Panc1 (cell line): ENCODE measurements around the gene FCHSD2. TPM values are rescaled to one million over a fixed set of nuclear protein-coding genes. Genes with fewer than 3 reads are reported as not detected.

Experiments used
- ATAC-seq: fragments of 200-7000 bp; cut with Tn5 transposase; 2 replicates; pipeline ENCODE4 v1.9.1; 2020; ENCODE audit warnings: mild to moderate bottlenecking, moderate library complexity
- BruUV-seq: library from RNA; stranded (reverse); fragments of 400-500 nt; replicated peaks from 2 replicates; lab custom pipeline; 2021; lab: Mats Ljungman, UMichigan
- CTCF ChIA-PET: fragments of 300-600 bp; sonication (Branson Sonifier 250); formaldehyde crosslinking; loops from one replicate; lab custom pipeline; 2022; ENCODE audit warnings: antibody characterized with exemption; lab: Charles Lee
- POLR2A ChIA-PET: fragments of 300-600 bp; sonication (Branson Sonifier 250); formaldehyde crosslinking; loops from one replicate; lab custom pipeline; 2022; ENCODE audit warnings: antibody characterized with exemption; lab: Charles Lee
- DNase-seq: peaks from one replicate; pipeline ENCODE4 v3.0.0-alpha.2; 2010; ENCODE audit warnings: low read depth, low spot score
- H3K27ac ChIP-seq: 2 replicates; pipeline ENCODE4 v1.5.1; 2011; ENCODE audit warnings: mild to moderate bottlenecking, low read length, inconsistent platforms
- H3K27me3 ChIP-seq: fragments of 200-500 bp; sonication (Bioruptor generic); 2 replicates; pipeline ENCODE4 v1.6.0; 2014; ENCODE audit warnings: low read length, inconsistent platforms; ENCODE audit not compliant: control insufficient read depth, insufficient read depth
- H3K36me3 ChIP-seq: fragments of 200-500 bp; sonication (Bioruptor generic); 2 replicates; pipeline ENCODE4 v1.5.1; 2014; ENCODE audit warnings: inconsistent platforms, mild to moderate bottlenecking, low read length, moderate library complexity; ENCODE audit not compliant: control insufficient read depth, insufficient read depth
- H3K4me1 ChIP-seq: 2 replicates; pipeline ENCODE4 v1.5.1; 2011; ENCODE audit warnings: inconsistent platforms, mild to moderate bottlenecking, low read length, moderate library complexity; ENCODE audit not compliant: control insufficient read depth, insufficient read depth
- H3K4me3 ChIP-seq, 2 experiments: 2 replicates each; pipeline ENCODE4 v1.5.1; 2011 to 2012; ENCODE audit warnings: low read depth in 2 of 2, low read length in 2 of 2, mild to moderate bottlenecking in 2 of 2, inconsistent platforms in 1 of 2, moderate library complexity in 1 of 2
- H3K9me3 ChIP-seq: fragments of 200-500 bp; sonication (Bioruptor generic); 2 replicates; pipeline ENCODE4 v1.5.1; 2014; ENCODE audit warnings: low read depth, mild to moderate bottlenecking, inconsistent platforms, low read length, moderate library complexity; ENCODE audit not compliant: control insufficient read depth, insufficient read depth
- CTCF ChIP-seq: fragments of 450-650 bp; IDR thresholded peaks from 2 replicates; pipeline ENCODE4 v1.5.1; 2017; ENCODE audit warnings: mild to moderate bottlenecking
- POLR2AphosphoS5 ChIP-seq: IDR thresholded peaks from 2 replicates; pipeline ENCODE4 v1.6.1; 2012; ENCODE audit warnings: mild to moderate bottlenecking, low read depth, low read length, moderate library complexity
- REST ChIP-seq, 2 experiments: IDR thresholded peaks; 2 replicates each; pipeline ENCODE4 v1.6.1; 2011 to 2012; ENCODE audit warnings: low read depth in 2 of 2, control low read depth in 1 of 2, low read length in 1 of 2, mild to moderate bottlenecking in 1 of 2, moderate library complexity in 1 of 2; ENCODE audit not compliant: insufficient read depth in 1 of 2
- SIN3A ChIP-seq: IDR thresholded peaks from 2 replicates; pipeline ENCODE4 v1.6.1; 2012; ENCODE audit warnings: low read depth, mild to moderate bottlenecking, low read length, moderate library complexity, borderline replicate concordance; ENCODE audit not compliant: insufficient read depth
- TCF7L2 ChIP-seq: IDR thresholded peaks from 2 replicates; pipeline ENCODE4 v1.6.1; 2011; ENCODE audit warnings: mild to moderate bottlenecking, low read depth, low read length, inconsistent platforms
- in situ Hi-C: cut with HindIII; loops from 2 replicates; pipeline ENCODE4 v1.10.0; 2016; ENCODE audit warnings: low sequenced_read_pairs, low pct_unique_long_range_greater_than_20kb
- intact Hi-C: fragments of 100-400 bp; cut with micrococcal nuclease; formaldehyde crosslinking; loops from one replicate; pipeline ENCODE4 v1.10.0; 2022; ENCODE audit not compliant: unreplicated experiment
- total RNA-seq: library from RNA; stranded (reverse); gene quantifications from one replicate; pipeline ENCODE4 v1.2.1, GENCODE V29; 2021; ENCODE audit not compliant: unreplicated experiment

The FCHSD2 gene
- total RNA-seq, 1 experiment from 2014 or later, result 31.8 TPM

- Histone ChIP-seq H3K4me1 (peaks cover 5% of the 10 kb centered on the region), H3K27ac (no peak overlapping the region), H3K36me3 (no peaks in the 10 kb centered on the region), H3K4me3 (no peak overlapping the region), H3K27me3 (no peaks in the 10 kb centered on the region), H3K9me3 (no peaks in the 10 kb centered on the region)
- BruUV-seq, result no TSS peak
- intact Hi-C loops (no loop called here), in situ Hi-C loops (no loop called here)
- TF ChIP-seq POLR2AphosphoS5 (no peak), REST (IDR thresholded peaks at IDR 0.05; ENCODE audit: insufficient read depth in 1 of 2, low read depth in 2 of 2, low read length in 1 of 2) (no peak), CTCF (no peak), SIN3A (no peak), TCF7L2 (no peak)
- CTCF ChIA-PET, result interaction anchor here (0.6 kb wide), 1 partner anchor 346 kb away, joined by 6 read pairs; no protein-coding TSS in a partner anchor
- POLR2A ChIA-PET, result no interaction called here
- no peak for DNase-seq
- ATAC-seq, result no peak
Observed at GRCh38 chr11:72824811-72825505, 317.2 kb downstream of the FCHSD2 start.

- in situ Hi-C loops (no loop called here), intact Hi-C loops (no loop called here)
- H3K9me3 ChIP-seq, result no peaks in the 10 kb centered on the region
- H3K4me3 ChIP-seq, result no peak overlapping the region
- H3K27ac ChIP-seq, result no peak overlapping the region
- ATAC-seq, result no peak
- no peaks in the 10 kb centered on the region for H3K36me3 ChIP-seq
- no peaks in the 10 kb centered on the region for H3K27me3 ChIP-seq
- CTCF ChIA-PET, result interaction anchor here (0.6 kb wide), 1 partner anchor 354 kb away, joined by 3 read pairs; no protein-coding TSS in a partner anchor
- TF ChIP-seq POLR2AphosphoS5, result no peak
- no peak for TF ChIP-seq REST (IDR thresholded peaks at IDR 0.05; ENCODE audit: insufficient read depth in 1 of 2, low read depth in 2 of 2, low read length in 1 of 2)
- TF ChIP-seq CTCF, result no peak
- TF ChIP-seq SIN3A, result no peak
- no peak for TF ChIP-seq TCF7L2
- BruUV-seq, result no TSS peak
- DNase-seq, result no peak
- H3K4me1 ChIP-seq, result peaks cover 5% of the 10 kb centered on the region
- POLR2A ChIA-PET, result no interaction called here
Observed at GRCh38 chr11:72824020-72824419, 318.1 kb downstream of the FCHSD2 start.
